PC-3 (cell line): ENCODE measurements around the gene RCCD1. TPM values are rescaled to one million over a fixed set of nuclear protein-coding genes. Genes with fewer than 3 reads are reported as not detected.

Experiments
- ATAC-seq: fragments of 200-7000 bp; cut with Tn5 transposase; 2 replicates; pipeline ENCODE4 v1.9.1; 2020; ENCODE audit warnings: mild to moderate bottlenecking, moderate library complexity
- BruUV-seq: library from RNA; stranded (reverse); fragments of 400-500 nt; replicated peaks from 2 replicates; lab custom pipeline; 2021; lab: Mats Ljungman, UMichigan
- CTCF ChIA-PET: fragments of 300-600 bp; sonication (Branson Sonifier 250); formaldehyde crosslinking; loops from one replicate; lab custom pipeline; 2022; ENCODE audit warnings: antibody characterized with exemption; lab: Charles Lee
- POLR2A ChIA-PET: fragments of 300-600 bp; sonication (Branson Sonifier 250); formaldehyde crosslinking; loops from one replicate; lab custom pipeline; 2022; ENCODE audit warnings: antibody characterized with exemption; ENCODE audit not compliant: unreplicated experiment; lab: Charles Lee
- DNase-seq: peaks from one replicate; pipeline ENCODE4 v3.0.0-alpha.2; 2015
- H2AFZ ChIP-seq: fragments of 300-600 bp; sonication (generic); 2 replicates; pipeline ENCODE4 v1.6.0; 2016; ENCODE audit warnings: antibody characterized with exemption, low read length
- H3F3A ChIP-seq: fragments of 300-600 bp; sonication (generic); one replicate; pipeline ENCODE4 v1.6.0; 2017; ENCODE audit warnings: antibody characterized with exemption, low read length, control low read depth, mild to moderate bottlenecking; ENCODE audit not compliant: unreplicated experiment
- H3K27ac ChIP-seq: fragments of 300-600 bp; sonication (generic); 2 replicates; pipeline ENCODE4 v1.5.1; 2016; ENCODE audit warnings: mild to moderate bottlenecking, low read length
- H3K27me3 ChIP-seq: fragments of 300-600 bp; sonication (generic); 2 replicates; pipeline ENCODE4 v1.6.1; 2016; ENCODE audit warnings: low read length, mixed read lengths
- H3K36me3 ChIP-seq: fragments of 300-600 bp; sonication (generic); 2 replicates; pipeline ENCODE4 v1.6.1; 2016; ENCODE audit warnings: low read depth, mixed run types, low read length, mixed read lengths
- H3K4me1 ChIP-seq: fragments of 300-600 bp; sonication (generic); 2 replicates; pipeline ENCODE4 v1.5.1; 2016; ENCODE audit warnings: low read length; ENCODE audit not compliant: insufficient read depth
- H3K4me2 ChIP-seq: fragments of 300-600 bp; sonication (generic); 2 replicates; pipeline ENCODE4 v1.6.0; 2016; ENCODE audit warnings: low read length
- H3K4me3 ChIP-seq: fragments of 300-600 bp; sonication (generic); 2 replicates; pipeline ENCODE4 v1.5.1; 2016; ENCODE audit warnings: mild to moderate bottlenecking, low read length, mixed read lengths
- H3K79me2 ChIP-seq: fragments of 300-600 bp; sonication (generic); 2 replicates; pipeline ENCODE4 v1.6.1; 2017; ENCODE audit warnings: low read length, mixed read lengths
- H3K9ac ChIP-seq: fragments of 300-600 bp; sonication (generic); 2 replicates; pipeline ENCODE4 v1.6.0; 2016; ENCODE audit warnings: mild to moderate bottlenecking, low read length
- H3K9me2 ChIP-seq: fragments of 300-600 bp; sonication (generic); replicated peaks from 2 replicates; pipeline ENCODE4 v1.6.1; 2016; ENCODE audit warnings: mixed run types, low read length, mixed read lengths
- H3K9me3 ChIP-seq: fragments of 300-600 bp; sonication (generic); 2 replicates; pipeline ENCODE4 v1.6.1; 2016; ENCODE audit warnings: low read length, mixed read lengths
- H4K20me1 ChIP-seq: fragments of 300-600 bp; sonication (generic); 2 replicates; pipeline ENCODE4 v1.6.1; 2016; ENCODE audit warnings: low read length, mixed read lengths
- EZH2 ChIP-seq: fragments of 300-600 bp; sonication (generic); IDR thresholded peaks from one replicate; pipeline ENCODE4 v1.6.1; 2017; ENCODE audit warnings: antibody characterized with exemption, mild to moderate bottlenecking, low read length; ENCODE audit not compliant: unreplicated experiment
- EZH2phosphoT487 ChIP-seq: fragments of 300-600 bp; sonication (generic); IDR thresholded peaks from 2 replicates; pipeline ENCODE4 v1.6.1; 2018; ENCODE audit warnings: mild to moderate bottlenecking, antibody characterized with exemption, low read length, borderline replicate concordance
- intact Hi-C: fragments of 100-400 bp; cut with micrococcal nuclease; formaldehyde crosslinking; loops from 2 replicates; pipeline ENCODE4 v1.9.0; 2023
- total RNA-seq: library from RNA; depleted of rRNA; stranded (reverse); fragments of >200 nt; gene quantifications from 2 replicates; pipeline ENCODE4 v1.2.3, GENCODE V29; 2014
- TF ChIP-seq, protein P1 (sequence below): fragments of 300-600 bp; sonication (generic); conservative IDR thresholded peaks from 2 replicates; pipeline ENCODE4 v1.5.1; 2017; ENCODE audit warnings: antibody characterized with exemption, low read depth, mild to moderate bottlenecking, low read length

Gene RCCD1
- total RNA-seq, 1 experiment from 2014 or later: 9.2 TPM

GRCh38 chr15:90931575-90931827, 23.2 kb upstream of the RCCD1 start:
- intact Hi-C loops: loop anchor here (2.0 to 10.0 kb wide), 3 partner anchors 29 to 103 kb away; partner anchors contain the start of genes MAN2A2 and PRC1
- no TSS peak for BruUV-seq
- no peaks in the 10 kb centered on the region for H3F3A ChIP-seq
- H3K4me3 ChIP-seq: peak overlapping the region; percentile 87
- H2AFZ ChIP-seq: peak overlapping the region; percentile 94; the same call in 1 of the 2 replicates
- peaks cover 33% of the 10 kb centered on the region for H3K4me1 ChIP-seq
- H3K27me3 ChIP-seq: no peaks in the 10 kb centered on the region
- H3K9me3 ChIP-seq: no peaks in the 10 kb centered on the region
- peak overlapping the region; percentile 83 for H3K9ac ChIP-seq
- no peaks in the 10 kb centered on the region for H3K36me3 ChIP-seq
- ATAC-seq (no peak), DNase-seq (no peak)
- ChIA-PET POLR2A (interaction anchor here (0.6 to 0.9 kb wide), 3 partner anchors 23 to 113 kb away, joined by 3 read pairs; partner anchors contain the start of gene MAN2A2), CTCF (interaction anchor here (0.5 to 2.1 kb wide), 8 partner anchors 18 to 340 kb away, joined by 3 to 10 read pairs (median 4); no protein-coding TSS in a partner anchor)
- TF ChIP-seq, protein P1, sequence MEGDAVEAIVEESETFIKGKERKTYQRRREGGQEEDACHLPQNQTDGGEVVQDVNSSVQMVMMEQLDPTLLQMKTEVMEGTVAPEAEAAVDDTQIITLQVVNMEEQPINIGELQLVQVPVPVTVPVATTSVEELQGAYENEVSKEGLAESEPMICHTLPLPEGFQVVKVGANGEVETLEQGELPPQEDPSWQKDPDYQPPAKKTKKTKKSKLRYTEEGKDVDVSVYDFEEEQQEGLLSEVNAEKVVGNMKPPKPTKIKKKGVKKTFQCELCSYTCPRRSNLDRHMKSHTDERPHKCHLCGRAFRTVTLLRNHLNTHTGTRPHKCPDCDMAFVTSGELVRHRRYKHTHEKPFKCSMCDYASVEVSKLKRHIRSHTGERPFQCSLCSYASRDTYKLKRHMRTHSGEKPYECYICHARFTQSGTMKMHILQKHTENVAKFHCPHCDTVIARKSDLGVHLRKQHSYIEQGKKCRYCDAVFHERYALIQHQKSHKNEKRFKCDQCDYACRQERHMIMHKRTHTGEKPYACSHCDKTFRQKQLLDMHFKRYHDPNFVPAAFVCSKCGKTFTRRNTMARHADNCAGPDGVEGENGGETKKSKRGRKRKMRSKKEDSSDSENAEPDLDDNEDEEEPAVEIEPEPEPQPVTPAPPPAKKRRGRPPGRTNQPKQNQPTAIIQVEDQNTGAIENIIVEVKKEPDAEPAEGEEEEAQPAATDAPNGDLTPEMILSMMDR: no peak
- TF ChIP-seq EZH2phosphoT487 (no peak), EZH2 (no peak)
- no peaks in the 10 kb centered on the region for H4K20me1 ChIP-seq
- H3K79me2 ChIP-seq: peaks cover 17% of the 10 kb centered on the region
- peak overlapping the region; percentile 78 for H3K27ac ChIP-seq
- H3K9me2 ChIP-seq: no peaks in the 10 kb centered on the region
- peak overlapping the region; percentile 97 for H3K4me2 ChIP-seq

DNA sequence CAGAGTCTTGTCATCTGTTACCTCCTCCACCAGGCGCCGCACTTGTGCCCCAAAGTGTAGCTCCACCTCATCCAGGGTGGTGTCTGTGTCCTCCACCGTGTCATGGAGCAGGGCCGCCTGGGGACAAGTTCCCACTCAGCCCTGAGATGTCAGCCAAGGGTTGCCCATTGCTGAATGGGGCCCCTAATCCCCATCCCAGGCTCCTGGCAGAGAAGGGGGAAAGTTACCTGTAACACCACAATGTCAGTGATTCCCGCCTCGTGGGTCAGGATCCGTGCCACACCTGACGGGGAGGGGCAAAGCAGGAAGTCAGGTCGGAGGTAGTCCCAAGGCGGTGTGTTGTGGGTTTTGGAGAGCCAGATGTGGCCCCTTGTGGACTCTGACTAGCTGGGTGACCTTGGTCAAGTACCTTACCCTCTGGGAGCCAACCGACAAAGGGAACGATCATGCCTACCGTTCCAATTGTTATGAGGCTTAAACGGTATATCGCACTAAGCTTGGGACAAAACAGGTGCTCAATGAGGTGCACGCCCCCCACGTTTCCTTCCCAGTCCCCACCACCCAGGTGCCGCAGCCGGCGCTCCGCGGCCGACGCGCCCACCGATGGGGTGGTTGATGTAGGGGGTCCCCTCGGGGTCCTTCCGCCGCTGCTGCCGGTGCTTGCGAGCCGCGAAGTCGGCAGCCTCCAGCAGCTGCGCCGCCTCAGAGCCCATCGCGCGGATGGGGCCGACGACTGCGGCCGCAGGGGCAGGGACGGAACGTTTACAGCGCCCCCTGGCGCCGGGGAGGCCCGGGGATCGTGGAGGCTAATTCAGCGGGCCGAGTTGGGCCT, 22.6 kb upstream of the RCCD1 start, which contains the start of gene HDDC3:
TSS of gene HDDC3 (minus strand) at position 722 of the 832 bp plus-strand sequence. CDS start at position 713, 9 bp downstream.
- peak within 1 kb of the TSS; percentile 78 for H3K27ac ChIP-seq
- peak; percentile 88 for DNase-seq
- POLR2A ChIA-PET: interaction anchor here (0.6 to 0.9 kb wide), 3 partner anchors 23 to 114 kb away, joined by 3 read pairs; partner anchors contain the start of gene MAN2A2
- H2AFZ ChIP-seq: peak within 1 kb of the TSS; percentile 94
- TSS peak; percentile 39 for BruUV-seq
- no peaks in the 10 kb centered on the region for H3K9me3 ChIP-seq
- no peaks in the 10 kb centered on the region for H4K20me1 ChIP-seq
- no peaks in the 10 kb centered on the region for H3K9me2 ChIP-seq
- peaks cover 39% of the 10 kb centered on the region for H3K4me1 ChIP-seq
- H3K36me3 ChIP-seq: no peaks in the 10 kb centered on the region
- H3K4me2 ChIP-seq: peak within 1 kb of the TSS; percentile 97
- ATAC-seq: peak; percentile 51
- peaks cover 23% of the 10 kb centered on the region for H3K79me2 ChIP-seq
- CTCF ChIA-PET: interaction anchor here (0.5 to 2.1 kb wide), 9 partner anchors 18 to 340 kb away, joined by 3 to 10 read pairs (median 3); partner anchors contain the start of gene MAN2A2
- no peaks in the 10 kb centered on the region for H3F3A ChIP-seq
- peak within 1 kb of the TSS; percentile 83 for H3K9ac ChIP-seq
- intact Hi-C loops: loop anchor here (2.0 to 10.0 kb wide), 3 partner anchors 29 to 103 kb away; partner anchors contain the start of genes MAN2A2 and PRC1
- peak within 1 kb of the TSS; percentile 87 for H3K4me3 ChIP-seq
- H3K27me3 ChIP-seq: no peaks in the 10 kb centered on the region
- TF ChIP-seq, protein P1: peak; percentile 85
- TF ChIP-seq EZH2 (no peak), EZH2phosphoT487 (no peak)
